Diencephalon (tissue), 1 donor: ENCODE data around the gene PCDHB13. TPM values are rescaled to one million over a fixed set of nuclear protein-coding genes. Genes with fewer than 3 reads are reported as not detected.

ENCODE experiments used
- total RNA-seq: library from RNA; depleted of rRNA; stranded (reverse); fragments of >200 nt; gene quantifications from one replicate; pipeline ENCODE4 v1.2.3, GENCODE V29; 2014

The PCDHB13 gene
- 10.8 TPM for total RNA-seq

DNA sequence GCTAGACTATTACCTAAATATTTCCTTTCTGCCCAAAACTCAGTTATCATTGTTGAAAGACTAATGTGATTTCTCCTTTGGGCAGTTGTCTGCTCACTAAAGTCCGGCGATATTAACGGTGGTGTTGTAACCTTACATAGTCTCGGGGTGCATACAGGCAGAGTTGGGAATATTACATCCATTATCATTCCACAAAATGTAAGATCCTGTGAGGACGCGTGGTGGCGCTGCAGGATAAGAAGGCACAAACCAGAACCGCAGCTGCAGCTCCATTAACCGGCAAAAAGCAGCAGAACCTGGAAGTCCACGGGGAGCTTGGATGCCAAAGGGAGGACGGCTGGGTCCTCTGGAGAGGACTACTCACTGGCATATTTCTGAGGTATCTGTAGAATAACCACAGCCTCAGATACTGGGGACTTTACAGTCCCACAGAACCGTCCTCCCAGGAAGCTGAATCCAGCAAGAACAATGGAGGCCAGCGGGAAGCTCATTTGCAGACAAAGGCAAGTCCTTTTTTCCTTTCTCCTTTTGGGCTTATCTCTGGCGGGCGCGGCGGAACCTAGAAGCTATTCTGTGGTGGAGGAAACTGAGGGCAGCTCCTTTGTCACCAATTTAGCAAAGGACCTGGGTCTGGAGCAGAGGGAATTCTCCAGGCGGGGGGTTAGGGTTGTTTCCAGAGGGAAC lies at the start of gene PCDHB13:
TSS of gene PCDHB13 (plus strand) at position 264 of the 684 bp plus-strand sequence. CDS start at position 469, 205 bp downstream.

DNA sequence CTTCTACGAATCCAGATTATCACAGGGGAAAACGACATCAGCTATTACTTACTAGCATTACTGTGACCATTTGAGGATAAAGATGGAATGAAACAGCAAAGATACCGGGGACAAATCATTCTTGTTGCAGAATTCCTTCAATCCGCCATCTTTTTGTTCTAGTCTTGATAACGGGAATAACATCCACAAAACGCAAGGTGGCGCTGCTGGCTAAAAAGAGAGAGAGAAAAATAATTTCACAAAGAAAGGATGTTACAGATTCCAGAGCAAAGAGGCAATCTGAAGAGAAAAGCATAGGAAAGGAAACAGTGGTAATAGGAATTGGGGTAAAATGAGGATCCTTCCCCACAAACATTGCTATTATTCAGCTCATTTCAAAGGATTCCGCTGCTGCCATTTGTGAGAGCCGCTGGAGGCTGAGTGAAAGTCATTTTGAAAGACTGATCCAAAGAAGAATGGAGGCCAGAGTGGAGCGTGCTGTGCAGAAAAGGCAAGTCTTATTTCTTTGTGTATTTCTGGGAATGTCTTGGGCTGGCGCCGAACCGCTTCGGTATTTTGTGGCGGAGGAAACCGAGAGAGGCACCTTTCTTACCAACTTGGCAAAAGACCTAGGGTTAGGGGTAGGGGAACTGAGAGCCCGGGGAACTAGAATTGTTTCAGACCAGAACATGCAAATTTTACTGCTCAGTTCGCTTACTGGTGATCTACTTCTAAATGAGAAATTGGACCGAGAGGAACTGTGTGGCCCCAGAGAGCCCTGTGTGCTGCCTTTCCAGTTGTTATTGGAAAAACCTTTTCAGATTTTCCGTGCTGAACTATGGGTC lies 41.1 kb upstream of the PCDHB13 start, which contains the start of gene PCDHB7:
TSS of gene PCDHB7 (plus strand) at position 264 of the 824 bp plus-strand sequence. CDS start at position 456, 192 bp downstream.

DNA sequence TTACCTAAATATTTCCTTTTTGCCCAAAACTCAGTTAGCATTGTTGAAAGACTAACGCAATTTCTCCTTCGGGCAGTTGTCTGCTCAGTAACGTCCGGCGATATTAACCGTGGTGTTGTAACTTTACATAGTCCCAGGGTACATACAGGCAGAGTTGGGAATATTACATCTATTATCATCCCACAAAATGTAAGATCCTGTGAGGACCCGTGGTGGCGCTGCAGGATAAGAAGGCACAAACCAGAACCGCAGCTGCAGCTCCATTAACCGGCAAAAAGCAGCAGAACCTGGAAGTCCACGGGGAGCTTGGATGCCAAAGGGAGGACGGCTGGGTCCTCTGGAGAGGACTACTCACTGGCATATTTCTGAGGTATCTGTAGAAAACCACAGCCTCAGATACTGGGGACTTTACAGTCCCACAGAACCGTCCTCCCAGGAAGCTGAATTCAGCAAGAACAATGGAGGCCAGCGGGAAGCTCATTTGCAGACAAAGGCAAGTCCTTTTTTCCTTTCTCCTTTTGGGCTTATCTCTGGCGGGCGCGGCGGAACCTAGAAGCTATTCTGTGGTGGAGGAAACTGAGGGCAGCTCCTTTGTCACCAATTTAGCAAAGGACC lies 36.0 kb upstream of the PCDHB13 start, which contains the start of gene PCDHB8:
TSS of gene PCDHB8 (plus strand) at position 214 of the 615 bp plus-strand sequence. CDS start at position 459, 245 bp downstream.

DNA sequence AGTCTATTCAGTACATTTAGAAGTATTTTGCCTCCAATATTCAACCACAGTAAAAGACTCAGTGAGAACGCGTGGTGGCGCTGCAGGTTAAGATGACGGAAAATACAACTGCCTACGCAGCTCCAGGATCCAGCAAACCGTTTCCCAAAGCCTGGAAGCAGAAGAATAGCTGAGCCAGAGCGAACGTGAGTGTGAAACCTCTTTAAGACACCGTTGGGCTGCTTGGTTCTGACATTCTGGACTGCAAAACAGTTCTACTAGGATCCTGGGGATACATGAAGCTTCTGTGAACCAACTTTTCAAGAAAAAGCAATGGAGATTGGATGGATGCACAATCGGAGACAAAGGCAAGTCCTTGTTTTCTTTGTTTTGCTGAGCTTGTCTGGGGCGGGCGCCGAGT lies 31.5 kb upstream of the PCDHB13 start, which contains the start of gene PCDHB16:
TSS of gene PCDHB16 (plus strand) at position 140 of the 400 bp plus-strand sequence. CDS start at position 313, 173 bp downstream.

DNA sequence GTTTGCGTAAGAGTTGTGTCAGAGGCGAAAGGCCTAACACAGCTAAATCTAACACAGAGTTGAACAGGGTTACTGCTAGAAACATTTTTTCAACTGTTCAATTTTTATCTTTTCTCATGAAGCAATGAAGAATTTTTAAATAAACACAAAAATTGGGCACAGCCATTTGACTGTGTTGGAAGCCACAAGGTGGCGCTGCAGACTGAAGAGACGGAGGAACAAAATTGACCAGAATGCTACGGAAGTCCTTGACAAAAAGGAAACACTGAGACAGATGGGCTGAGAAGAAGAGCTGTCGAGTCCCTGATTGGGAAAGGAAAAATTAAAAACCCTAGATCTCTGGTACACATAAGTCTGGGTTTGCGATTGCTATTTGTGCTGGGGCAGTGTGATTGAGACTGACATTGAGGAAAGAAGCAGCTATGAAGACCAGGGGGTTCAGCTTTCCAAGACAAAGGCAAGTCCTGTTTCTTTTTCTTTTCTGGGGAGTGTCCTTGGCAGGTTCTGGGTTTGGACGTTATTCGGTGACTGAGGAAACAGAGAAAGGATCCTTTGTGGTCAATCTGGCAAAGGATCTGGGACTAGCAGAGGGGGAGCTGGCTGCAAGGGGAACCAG lies 26.7 kb upstream of the PCDHB13 start, which contains the start of gene PCDHB9:
TSS of gene PCDHB9 (plus strand) at position 265 of the 616 bp plus-strand sequence. CDS start at position 423, 158 bp downstream.

DNA sequence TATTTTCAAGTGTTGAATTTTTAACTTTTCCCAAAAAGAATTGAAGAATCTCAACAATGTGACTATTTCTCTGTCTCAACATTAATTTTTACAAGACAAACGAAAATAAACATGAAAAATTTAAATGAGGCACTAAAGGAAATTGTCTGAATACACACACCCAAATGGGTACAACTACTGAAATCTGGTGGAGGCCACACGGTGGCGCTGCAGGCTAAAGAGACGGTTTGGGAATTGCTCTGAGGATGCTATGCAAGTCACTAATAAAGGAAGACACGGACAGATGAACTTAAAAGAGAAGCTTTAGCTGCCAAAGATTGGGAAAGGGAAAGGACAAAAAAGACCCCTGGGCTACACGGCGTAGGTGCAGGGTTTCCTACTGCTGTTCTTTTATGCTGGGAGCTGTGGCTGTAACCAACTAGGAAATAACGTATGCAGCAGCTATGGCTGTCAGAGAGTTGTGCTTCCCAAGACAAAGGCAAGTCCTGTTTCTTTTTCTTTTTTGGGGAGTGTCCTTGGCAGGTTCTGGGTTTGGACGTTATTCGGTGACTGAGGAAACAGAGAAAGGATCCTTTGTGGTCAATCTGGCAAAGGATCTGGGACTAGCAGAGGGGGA lies 21.5 kb upstream of the PCDHB13 start, which contains the start of gene PCDHB10:
TSS of gene PCDHB10 (plus strand) at position 244 of the 616 bp plus-strand sequence. CDS start at position 444, 200 bp downstream.

DNA sequence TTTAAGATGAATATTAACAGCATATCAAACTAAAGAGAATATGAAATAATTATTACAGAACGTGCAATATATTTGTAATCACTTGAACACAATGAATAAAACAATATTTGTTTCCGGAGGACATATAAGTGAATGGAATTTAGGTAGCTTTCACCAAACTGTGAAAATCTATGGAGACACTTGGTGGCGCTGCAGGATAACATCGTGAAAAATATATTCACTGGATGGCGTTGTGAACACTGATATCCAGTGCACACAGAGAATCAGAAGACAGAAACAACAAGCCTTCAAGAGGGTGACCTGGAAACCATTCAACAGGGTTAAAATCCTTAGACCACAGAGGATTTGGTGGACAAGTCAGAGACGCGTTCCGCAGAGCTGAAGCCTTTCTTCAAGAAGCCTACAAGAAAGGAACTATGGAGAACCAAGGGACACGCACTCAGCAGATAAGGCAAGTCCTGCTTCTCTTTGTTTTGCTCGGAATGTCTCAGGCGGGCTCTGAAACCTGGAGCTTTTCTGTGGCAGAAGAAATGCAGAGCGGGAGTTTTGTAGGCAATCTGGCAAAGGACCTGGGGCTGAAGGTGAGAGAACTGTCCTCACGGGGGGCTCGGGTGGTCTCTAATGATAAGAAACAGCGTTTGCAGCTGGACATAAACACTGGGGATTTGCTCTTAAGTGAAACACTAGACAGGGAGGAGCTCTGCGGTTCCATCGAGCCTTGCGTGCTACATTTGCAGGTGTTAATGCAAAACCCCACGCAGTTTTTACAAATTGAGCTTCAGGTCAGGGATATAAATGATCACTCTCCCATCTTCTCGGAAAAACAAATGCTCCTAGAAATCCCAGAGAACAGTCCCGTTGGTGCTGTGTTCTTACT lies 14.1 kb upstream of the PCDHB13 start, which contains the start of gene PCDHB11:
TSS of gene PCDHB11 (plus strand) at position 269 of the 877 bp plus-strand sequence. CDS start at position 417, 148 bp downstream.

DNA sequence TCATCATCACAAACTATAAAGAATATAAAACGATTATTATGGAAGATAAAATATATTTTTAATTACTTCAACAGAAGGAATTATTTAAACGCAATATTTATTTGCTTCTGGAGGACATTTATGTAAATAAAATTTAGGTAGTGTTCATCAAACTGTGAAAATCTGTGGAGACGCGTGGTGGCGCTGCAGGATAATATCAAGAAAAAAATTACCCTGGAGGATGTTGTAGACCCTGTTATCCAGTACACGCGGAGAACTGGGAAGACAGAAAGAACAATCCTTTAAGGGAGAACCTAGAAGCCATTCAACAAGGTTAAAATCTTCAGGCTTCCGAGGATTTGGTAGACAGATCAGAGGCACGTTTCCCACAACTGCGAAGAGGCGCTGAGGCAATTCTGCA lies 5.2 kb upstream of the PCDHB13 start, which contains the start of gene PCDHB12:
TSS of gene PCDHB12 (plus strand) at position 242 of the 400 bp plus-strand sequence. CDS start 189 bp downstream, outside the sequence.

DNA sequence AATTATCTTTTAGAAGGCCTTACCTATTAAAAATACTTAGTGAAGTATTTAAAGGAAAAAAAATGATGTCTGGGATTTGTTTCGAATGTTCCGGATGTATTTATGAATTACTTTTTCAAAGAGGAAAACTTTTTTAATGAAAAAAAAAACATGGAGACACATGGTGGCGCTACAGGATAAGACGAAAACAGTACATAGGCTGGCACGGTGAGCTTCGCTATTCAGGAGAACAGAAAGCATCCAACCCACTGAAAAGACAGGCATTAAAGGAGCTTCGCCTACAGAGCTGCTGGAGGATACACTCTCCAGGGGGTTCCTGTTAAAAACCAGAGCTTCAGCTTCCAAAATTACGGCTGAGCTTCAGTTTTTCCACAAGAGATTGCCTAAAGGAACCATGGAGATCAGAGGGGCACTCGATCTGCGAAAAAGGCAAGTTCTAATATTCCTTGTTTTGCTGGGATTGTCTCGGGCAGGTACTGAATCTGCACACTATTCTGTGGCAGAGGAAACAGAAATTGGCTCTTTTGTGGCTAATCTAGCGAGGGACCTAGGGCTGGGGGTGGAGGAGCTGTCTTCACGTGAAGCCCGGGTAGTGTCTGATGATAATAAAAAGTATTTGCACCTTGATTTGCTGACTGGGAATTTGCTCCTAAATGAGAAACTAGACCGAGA lies 9.5 kb downstream of the PCDHB13 start, which contains the start of gene PCDHB14:
TSS of gene PCDHB14 (plus strand) at position 232 of the 672 bp plus-strand sequence. CDS start at position 395, 163 bp downstream.

DNA sequence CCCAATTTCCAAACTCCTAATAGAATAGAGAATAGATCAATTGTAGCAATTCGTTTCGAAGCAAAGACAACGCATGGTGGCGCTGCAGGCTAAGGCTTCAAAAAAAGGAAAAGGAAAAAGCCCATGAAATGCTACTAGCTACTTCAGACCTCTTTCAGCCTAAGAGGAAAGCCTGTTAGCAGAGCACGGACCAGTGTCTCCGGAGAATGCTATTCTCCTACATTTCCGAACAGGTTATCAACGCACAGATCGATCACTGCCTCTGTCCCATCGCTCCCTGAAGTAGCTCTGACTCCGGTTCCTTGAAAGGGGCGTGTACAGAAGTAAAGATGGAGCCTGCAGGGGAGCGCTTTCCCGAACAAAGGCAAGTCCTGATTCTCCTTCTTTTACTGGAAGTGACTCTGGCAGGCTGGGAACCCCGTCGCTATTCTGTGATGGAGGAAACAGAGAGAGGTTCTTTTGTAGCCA lies 31.6 kb downstream of the PCDHB13 start, which contains the start of gene PCDHB15:
TSS of gene PCDHB15 (plus strand) at position 146 of the 468 bp plus-strand sequence. CDS start at position 330, 184 bp downstream.

Other genes starting within 250 kb of the PCDHB13 start
- gene PCDHAC2, start 247.4 kb upstream of the PCDHB13 start, total RNA-seq: 47.1 TPM
- 0.46 TPM for gene PCDHB1, start 162.5 kb upstream of the PCDHB13 start, total RNA-seq
- 12.7 TPM for gene PCDHB2, start 119.3 kb upstream of the PCDHB13 start, total RNA-seq
- 13.6 TPM for gene PCDHB3, start 113.4 kb upstream of the PCDHB13 start, total RNA-seq
- 5.3 TPM for gene PCDHB4, start 92.1 kb upstream of the PCDHB13 start, total RNA-seq
- gene PCDHB5, start 78.7 kb upstream of the PCDHB13 start, total RNA-seq: 11.1 TPM
- 4.2 TPM for gene PCDHB6, start 63.9 kb upstream of the PCDHB13 start, total RNA-seq
- 8.5 TPM for gene PCDHB7, start 41.3 kb upstream of the PCDHB13 start, total RNA-seq
- gene PCDHB8, start 36.1 kb upstream of the PCDHB13 start, total RNA-seq: 8.1 TPM
- gene PCDHB16, start 31.5 kb upstream of the PCDHB13 start, total RNA-seq: 5.8 TPM
- 9.2 TPM for gene PCDHB9, start 26.8 kb upstream of the PCDHB13 start, total RNA-seq
- 22.4 TPM for gene PCDHB10, start 21.6 kb upstream of the PCDHB13 start, total RNA-seq
- 14.8 TPM for gene PCDHB11, start 14.3 kb upstream of the PCDHB13 start, total RNA-seq
- gene PCDHB12, start 5.2 kb upstream of the PCDHB13 start, total RNA-seq: 15.5 TPM
- gene PCDHB14, start 9.4 kb downstream of the PCDHB13 start, total RNA-seq: 12.7 TPM
- 22.6 TPM for gene PCDHB15, start 31.5 kb downstream of the PCDHB13 start, total RNA-seq
- 0.23 TPM for gene SLC25A2, start 90.1 kb downstream of the PCDHB13 start, total RNA-seq
- gene TAF7, start 106.9 kb downstream of the PCDHB13 start, total RNA-seq: 103 TPM
- gene PCDHGA1, start 116.6 kb downstream of the PCDHB13 start, total RNA-seq: 4.2 TPM
- 8.5 TPM for gene PCDHGA2, start 124.8 kb downstream of the PCDHB13 start, total RNA-seq
- gene PCDHGA3, start 129.9 kb downstream of the PCDHB13 start, total RNA-seq: 7.2 TPM
- gene PCDHGB1, start 136.2 kb downstream of the PCDHB13 start, total RNA-seq: 10.4 TPM
- gene PCDHGA4, start 141.1 kb downstream of the PCDHB13 start, total RNA-seq: 12.5 TPM
- gene PCDHGB2, start 146.1 kb downstream of the PCDHB13 start, total RNA-seq: 7.6 TPM
- 7.2 TPM for gene PCDHGA5, start 150.2 kb downstream of the PCDHB13 start, total RNA-seq
- gene PCDHGB3, start 156.3 kb downstream of the PCDHB13 start, total RNA-seq: 9.2 TPM
- 11.3 TPM for gene PCDHGA6, start 160.0 kb downstream of the PCDHB13 start, total RNA-seq
- gene PCDHGA7, start 168.8 kb downstream of the PCDHB13 start, total RNA-seq: 7.6 TPM
- gene PCDHGB4, start 173.8 kb downstream of the PCDHB13 start, total RNA-seq: 14.8 TPM
- gene PCDHGA8, start 178.7 kb downstream of the PCDHB13 start, total RNA-seq: 6.9 TPM
- gene PCDHGB5, start 184.0 kb downstream of the PCDHB13 start, total RNA-seq: 24.0 TPM
- gene PCDHGA9, start 188.9 kb downstream of the PCDHB13 start, total RNA-seq: 14.3 TPM
- 17.8 TPM for gene PCDHGB6, start 194.1 kb downstream of the PCDHB13 start, total RNA-seq
- 15.2 TPM for gene PCDHGA10, start 199.1 kb downstream of the PCDHB13 start, total RNA-seq
- gene PCDHGB7, start 203.8 kb downstream of the PCDHB13 start, total RNA-seq: 18.2 TPM
- gene PCDHGA11, start 207.1 kb downstream of the PCDHB13 start, total RNA-seq: 18.9 TPM
- gene PCDHGA12, start 216.6 kb downstream of the PCDHB13 start, total RNA-seq: 7.4 TPM